Peyer's patch (tissue), 4 donors: ENCODE results near the gene ATG7. TPM values are rescaled to one million over a fixed set of nuclear protein-coding genes. Genes with fewer than 3 reads are reported as not detected.

Source experiments
- DNase-seq, 3 donors: peaks; one replicate each; pipeline ENCODE4 v3.0.0-alpha.2; 2017 to 2019
- H3K27ac ChIP-seq, 4 donors: fragments of 200-600 bp; sonication (generic); one replicate each; pipeline ENCODE4 v1.5.1; 2016 to 2019
- H3K27me3 ChIP-seq, 2 donors: fragments of 200-600 bp; sonication (generic); one replicate each; pipeline ENCODE4 v1.5.1; 2019
- H3K36me3 ChIP-seq, 3 donors: fragments of 200-600 bp; sonication (generic); one replicate each; pipeline ENCODE4 v1.5.1; 2016 to 2019
- H3K4me1 ChIP-seq, 4 donors: fragments of 200-600 bp; sonication (generic); one replicate each; pipeline ENCODE4 v1.5.1; 2016 to 2019
- H3K4me3 ChIP-seq, 4 donors: fragments of 200-600 bp; sonication (generic); 1 replicate in 3 of 4; 2 replicates in 1 of 4; pipeline ENCODE4 v1.5.1; 2016 to 2019; ENCODE audit warnings: mild to moderate bottlenecking in 1 of 4
- H3K9me3 ChIP-seq, 4 donors: fragments of 200-600 bp; sonication (generic); one replicate each; pipeline ENCODE4 v1.5.1; 2016 to 2019; ENCODE audit warnings: mild to moderate bottlenecking in 1 of 4
- CTCF ChIP-seq, 6 experiments: fragments of 450-650 bp in 4 of 6; fragments of 200-600 bp in 2 of 6; sonication (generic) in 1 of 6; IDR thresholded peaks; one replicate each; pipeline ENCODE4 v1.5.1; 2017 to 2019; ENCODE audit warnings: antibody characterized with exemption in 6 of 6, mild to moderate bottlenecking in 3 of 6, moderate library complexity in 1 of 6
- POLR2A ChIP-seq, 2 donors: fragments of 450-650 bp; IDR thresholded peaks; one replicate each; pipeline ENCODE4 v1.5.1; 2017; ENCODE audit warnings: antibody characterized with exemption in 2 of 2, mild to moderate bottlenecking in 2 of 2, moderate library complexity in 2 of 2
- total RNA-seq, 4 donors: library from RNA; depleted of rRNA; stranded (reverse); fragments of >200 nt; gene quantifications; one replicate each; pipeline ENCODE4 v1.1.0, GENCODE V29; 2016

ATG7 gene
- total RNA-seq, 4 donors from 2014 or later: 45.2 to 126 (median 70.8) TPM

- H3K36me3 ChIP-seq: peaks cover 0 to 62% (median 0%) of the 10 kb centered on the region in 3 donors
- no peak overlapping the region for H3K4me3 ChIP-seq
- H3K27me3 ChIP-seq: no peaks in the 10 kb centered on the region
- peak overlapping the region in 1 of 4 donors; percentile 13 for H3K27ac ChIP-seq
- no peaks in the 10 kb centered on the region for H3K4me1 ChIP-seq
- DNase-seq: no peak
- H3K9me3 ChIP-seq: no peaks in the 10 kb centered on the region
- no peak for TF ChIP-seq CTCF (IDR thresholded peaks at IDR 0.05)
- TF ChIP-seq POLR2A (IDR thresholded peaks at IDR 0.05): no peak
These were observed 51.6 kb downstream of the ATG7 start for GRCh38 chr3:11323813-11324212.

GRCh38 chr3:11327619-11328018 is 55.4 kb downstream of the ATG7 start:
- Histone ChIP-seq H3K9me3 (no peaks in the 10 kb centered on the region), H3K27me3 (no peaks in the 10 kb centered on the region), H3K27ac (no peak overlapping the region), H3K36me3 (peaks cover 0 to 50% (median 0%) of the 10 kb centered on the region in 3 donors), H3K4me1 (no peaks in the 10 kb centered on the region), H3K4me3 (no peak overlapping the region)
- TF ChIP-seq CTCF (IDR thresholded peaks at IDR 0.05): no peak
- no peak for TF ChIP-seq POLR2A (IDR thresholded peaks at IDR 0.05)
- DNase-seq: no peak

- DNase-seq: no peak
- no peaks in the 10 kb centered on the region for H3K9me3 ChIP-seq
- H3K27ac ChIP-seq: no peak overlapping the region
- no peaks in the 10 kb centered on the region for H3K4me1 ChIP-seq
- peaks cover 0 to 44% (median 0%) of the 10 kb centered on the region in 3 donors for H3K36me3 ChIP-seq
- H3K27me3 ChIP-seq: no peaks in the 10 kb centered on the region
- no peak overlapping the region for H3K4me3 ChIP-seq
- no peak for TF ChIP-seq POLR2A (IDR thresholded peaks at IDR 0.05)
- no peak for TF ChIP-seq CTCF (IDR thresholded peaks at IDR 0.05)
These were observed 56.2 kb downstream of the ATG7 start for GRCh38 chr3:11328196-11328945.

- no peaks in the 10 kb centered on the region for H3K9me3 ChIP-seq
- no peak overlapping the region for H3K4me3 ChIP-seq
- DNase-seq: no peak
- TF ChIP-seq CTCF (IDR thresholded peaks at IDR 0.05) (no peak), POLR2A (IDR thresholded peaks at IDR 0.05) (no peak)
- peaks cover 0 to 38% (median 0%) of the 10 kb centered on the region in 3 donors for H3K36me3 ChIP-seq
- H3K4me1 ChIP-seq: no peaks in the 10 kb centered on the region
- H3K27me3 ChIP-seq: no peaks in the 10 kb centered on the region
- no peak overlapping the region for H3K27ac ChIP-seq
These were observed 57.6 kb downstream of the ATG7 start for GRCh38 chr3:11329777-11330176.

GRCh38 chr3:11331101-11331500 is 58.9 kb downstream of the ATG7 start:
- no peak for TF ChIP-seq POLR2A (IDR thresholded peaks at IDR 0.05)
- no peak for TF ChIP-seq CTCF (IDR thresholded peaks at IDR 0.05)
- Histone ChIP-seq H3K27me3 (no peaks in the 10 kb centered on the region), H3K27ac (no peak overlapping the region), H3K4me1 (no peaks in the 10 kb centered on the region), H3K4me3 (no peak overlapping the region), H3K9me3 (no peaks in the 10 kb centered on the region), H3K36me3 (peaks cover 0 to 38% (median 0%) of the 10 kb centered on the region in 3 donors)
- no peak for DNase-seq
